Cerebellar cortex (tissue), 1 donor: ENCODE results near the gene ACOT11.
A peak's percentile ranks its signal among the peaks of the same experiment; 100 is the strongest.

Source experiments
- DNase-seq: peaks from one replicate; pipeline ENCODE4 v3.0.0-alpha.2; 2015; ENCODE audit warnings: low spot score

ACOT11 gene

DNA sequence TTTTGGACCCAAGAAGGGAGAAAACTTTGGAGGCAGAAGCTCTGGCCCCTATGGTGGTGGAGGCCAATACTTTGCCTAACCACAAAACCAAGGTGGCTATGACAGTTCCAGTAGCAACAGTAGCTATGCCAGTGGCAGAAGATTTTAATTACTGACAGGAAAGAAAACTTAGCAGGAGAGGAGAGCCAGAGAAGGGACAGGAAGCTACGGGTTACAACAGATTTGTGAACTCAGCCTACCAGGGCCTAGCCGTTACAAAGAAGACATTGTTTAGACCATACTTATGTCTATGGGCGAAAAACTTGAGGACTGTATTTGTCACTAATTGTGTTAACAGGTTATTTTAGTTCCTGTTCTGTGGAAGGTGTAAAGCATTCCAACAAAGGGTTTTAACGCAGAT lies 10.4 kb upstream of the ACOT11 start:
- DNase-seq, result no peak

DNA sequence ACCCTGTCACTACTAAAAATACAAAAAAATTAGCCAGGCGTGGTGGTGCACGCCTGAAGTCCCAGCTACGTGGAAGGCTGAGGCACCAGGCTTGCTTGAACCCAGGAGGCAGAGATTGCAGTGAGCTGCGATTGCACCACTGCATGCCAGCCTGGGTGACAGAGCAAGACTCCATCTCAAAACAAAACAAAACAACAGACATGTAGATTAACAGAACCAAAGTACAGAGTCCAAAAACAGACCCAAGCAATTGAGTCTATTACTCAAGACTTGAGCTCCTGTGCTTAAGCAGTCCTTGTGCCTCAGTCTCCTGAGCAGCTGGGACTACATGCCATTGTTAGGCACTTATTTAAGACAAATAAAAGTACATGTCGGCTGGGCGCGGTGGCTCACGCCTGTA lies 9.5 kb upstream of the ACOT11 start:
- no peak for DNase-seq

DNA sequence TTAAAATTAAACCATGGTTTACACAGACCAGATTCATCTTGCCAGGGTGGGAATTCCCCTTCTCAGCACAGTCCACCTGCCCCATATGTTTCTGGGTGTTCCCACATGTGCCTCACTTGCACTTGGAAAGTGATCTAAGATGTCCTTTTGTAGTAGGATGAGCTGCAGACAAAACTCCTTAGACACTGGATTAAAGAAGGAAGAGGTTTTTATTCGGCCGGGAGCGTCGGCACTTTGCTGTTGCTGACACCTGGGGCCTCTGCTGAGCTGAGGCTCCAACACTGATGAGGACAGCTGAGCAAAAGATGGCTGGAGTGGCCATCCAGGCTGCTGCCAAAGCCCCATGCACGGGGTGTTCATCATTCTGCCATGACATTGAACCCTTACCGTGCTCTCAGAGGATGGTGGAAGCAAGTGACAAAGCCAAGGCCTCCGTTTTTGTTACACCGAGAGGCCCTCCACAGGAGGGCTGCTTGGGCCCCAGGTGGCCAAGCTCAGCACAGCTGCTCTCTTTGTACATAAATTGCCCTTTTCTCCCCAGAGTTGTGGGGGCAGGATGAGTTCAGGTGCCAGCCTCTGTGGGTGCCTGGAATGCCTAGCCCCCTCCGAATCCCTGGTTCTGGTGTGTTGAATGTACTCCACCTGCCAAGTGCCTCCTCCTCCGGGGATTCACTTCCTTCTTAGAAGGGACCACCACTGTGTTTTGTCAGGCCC lies 7.3 kb upstream of the ACOT11 start:
- DNase-seq, result no peak

DNA sequence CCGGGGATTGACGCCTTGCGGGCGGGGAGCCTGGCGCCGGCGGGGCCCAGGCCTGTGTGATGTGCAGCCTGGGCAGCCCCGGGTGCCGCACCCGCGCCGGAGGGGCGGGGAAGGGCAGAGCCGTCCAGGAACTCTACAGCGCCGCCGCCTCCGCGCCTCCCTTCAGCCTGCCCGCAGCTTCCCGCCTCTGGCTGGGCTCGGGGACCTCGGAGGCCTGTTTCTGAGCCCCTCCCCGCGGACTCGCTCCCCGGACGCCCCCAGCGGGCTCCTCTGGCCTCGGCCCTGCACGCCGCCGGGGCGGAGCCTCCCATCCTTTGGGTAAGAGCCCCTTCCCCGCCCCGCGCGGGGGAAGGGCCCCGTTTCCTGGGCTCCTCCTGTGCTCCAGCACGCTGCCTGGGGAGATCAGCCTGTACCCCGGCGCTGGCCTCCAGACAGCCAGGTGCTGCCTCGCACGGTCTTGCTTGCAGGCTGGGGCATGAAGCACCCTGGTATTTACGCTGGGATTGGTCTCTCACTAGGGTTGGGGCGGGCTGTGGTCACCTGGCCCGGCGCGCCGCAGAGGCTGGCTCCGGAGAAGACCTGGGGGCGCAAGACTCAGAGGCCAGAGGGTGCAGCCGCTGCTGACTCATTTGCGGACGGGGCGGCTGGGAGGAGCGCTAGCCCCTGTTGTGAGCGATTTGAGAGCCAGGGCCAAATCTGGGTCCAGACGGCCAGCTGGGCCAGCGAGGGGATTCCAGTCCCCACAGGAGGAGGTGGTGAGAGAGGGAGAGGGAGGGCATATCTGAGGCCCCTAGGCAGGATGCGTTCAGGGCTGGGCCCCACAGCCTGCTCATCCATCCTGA lies 5.7 kb upstream of the ACOT11 start:
- DNase-seq, result peak; percentile 65

DNA sequence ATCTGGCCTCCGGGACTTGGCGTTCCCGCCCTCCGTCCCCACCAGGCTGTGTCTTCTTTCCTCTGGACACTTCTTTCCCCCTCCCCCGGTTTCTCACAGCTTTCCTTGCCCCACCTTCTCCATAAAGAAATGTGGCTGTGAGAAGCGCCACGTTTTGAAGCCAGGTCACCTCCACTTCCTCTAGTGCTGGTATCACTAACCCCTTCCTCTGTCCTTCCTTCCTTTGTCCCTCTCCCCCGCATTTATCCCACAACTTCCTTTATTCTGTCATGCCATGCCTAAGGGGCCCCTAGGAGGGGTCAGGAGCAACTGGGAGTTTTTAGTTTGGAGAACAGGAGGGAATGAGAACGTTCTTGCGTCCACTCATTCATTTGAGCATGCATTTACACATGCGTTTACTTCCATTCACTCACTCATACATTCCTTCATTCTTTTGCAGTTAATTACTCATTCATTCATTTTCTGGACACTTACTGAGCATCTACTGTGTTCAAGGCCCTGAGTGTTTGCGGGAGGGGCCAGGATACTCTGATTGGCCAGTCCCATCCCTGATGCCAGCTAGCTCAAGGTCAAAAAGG lies 5.0 kb upstream of the ACOT11 start:
- peak; percentile 38 for DNase-seq

DNA sequence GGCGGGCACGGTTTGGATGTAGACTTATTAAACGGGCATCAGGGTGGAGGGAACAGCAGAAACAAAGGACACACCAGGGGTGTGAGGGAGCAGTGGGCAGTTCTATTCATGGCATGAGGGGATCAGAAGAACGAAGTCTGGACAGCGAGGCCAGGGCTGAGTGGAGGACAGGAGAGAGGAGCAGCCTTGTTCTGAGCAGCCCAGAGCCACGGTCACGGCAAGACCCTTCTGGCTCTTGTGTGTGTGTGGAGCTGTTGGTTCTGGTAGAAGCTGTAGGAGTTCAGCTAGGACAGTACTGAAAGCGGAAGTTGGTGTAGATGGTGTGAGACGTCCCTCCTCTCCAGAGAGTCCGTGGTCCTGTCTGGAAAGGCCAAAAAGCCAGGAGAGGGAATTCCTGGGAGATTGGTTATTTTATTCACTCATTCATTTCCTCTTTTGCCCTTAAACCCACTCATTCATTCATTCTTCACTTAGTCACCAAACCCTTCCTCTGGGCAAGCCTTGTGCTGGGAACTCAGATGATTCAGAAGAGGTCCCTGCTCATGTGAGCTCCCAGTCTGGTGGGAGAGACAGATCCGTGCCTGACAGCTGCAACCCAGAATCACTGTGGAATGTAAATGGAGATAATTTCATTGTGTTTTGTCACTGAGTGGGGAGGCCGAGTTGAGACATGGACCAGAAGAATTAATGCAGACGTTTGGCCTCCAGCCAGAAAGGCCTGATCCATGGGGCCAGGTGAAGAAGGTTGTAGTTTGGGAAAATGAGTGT lies 4.1 kb upstream of the ACOT11 start:
- peak; percentile 34 for DNase-seq

DNA sequence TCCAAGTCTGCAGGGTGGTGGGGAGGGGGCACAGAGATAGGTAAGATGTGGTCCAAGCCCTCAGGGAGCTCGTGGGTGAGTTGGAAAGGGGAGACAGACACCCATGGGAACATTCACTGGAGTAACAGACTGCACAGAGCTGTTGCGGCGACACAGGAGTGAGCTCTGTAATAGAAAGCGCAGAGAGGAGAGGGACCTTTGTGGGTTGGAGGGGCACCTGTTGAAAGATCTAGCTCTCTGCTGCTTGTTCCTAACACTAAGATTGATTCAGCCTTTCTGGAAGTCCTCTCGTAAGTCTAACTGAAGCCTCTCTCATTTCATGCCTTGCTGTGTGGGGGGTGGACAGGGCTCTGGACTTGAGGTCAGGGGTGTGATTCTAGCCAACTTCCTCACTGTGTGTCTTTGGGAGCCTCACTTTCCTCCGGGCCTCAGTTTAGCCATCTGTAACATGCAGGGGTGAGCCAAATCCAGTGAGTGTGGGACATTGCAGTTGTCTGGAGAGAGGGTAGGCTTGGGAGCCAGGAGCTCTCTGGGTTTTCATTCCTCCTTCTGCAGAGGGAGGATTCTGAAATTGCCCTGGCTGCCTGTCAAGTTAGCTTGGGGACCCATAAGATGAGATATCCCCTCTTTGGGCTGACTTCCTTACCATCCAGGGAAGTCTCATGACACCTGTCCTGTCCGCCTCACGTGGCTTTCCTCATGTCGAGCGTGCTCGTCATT lies 2.0 kb upstream of the ACOT11 start:
- no peak for DNase-seq

DNA sequence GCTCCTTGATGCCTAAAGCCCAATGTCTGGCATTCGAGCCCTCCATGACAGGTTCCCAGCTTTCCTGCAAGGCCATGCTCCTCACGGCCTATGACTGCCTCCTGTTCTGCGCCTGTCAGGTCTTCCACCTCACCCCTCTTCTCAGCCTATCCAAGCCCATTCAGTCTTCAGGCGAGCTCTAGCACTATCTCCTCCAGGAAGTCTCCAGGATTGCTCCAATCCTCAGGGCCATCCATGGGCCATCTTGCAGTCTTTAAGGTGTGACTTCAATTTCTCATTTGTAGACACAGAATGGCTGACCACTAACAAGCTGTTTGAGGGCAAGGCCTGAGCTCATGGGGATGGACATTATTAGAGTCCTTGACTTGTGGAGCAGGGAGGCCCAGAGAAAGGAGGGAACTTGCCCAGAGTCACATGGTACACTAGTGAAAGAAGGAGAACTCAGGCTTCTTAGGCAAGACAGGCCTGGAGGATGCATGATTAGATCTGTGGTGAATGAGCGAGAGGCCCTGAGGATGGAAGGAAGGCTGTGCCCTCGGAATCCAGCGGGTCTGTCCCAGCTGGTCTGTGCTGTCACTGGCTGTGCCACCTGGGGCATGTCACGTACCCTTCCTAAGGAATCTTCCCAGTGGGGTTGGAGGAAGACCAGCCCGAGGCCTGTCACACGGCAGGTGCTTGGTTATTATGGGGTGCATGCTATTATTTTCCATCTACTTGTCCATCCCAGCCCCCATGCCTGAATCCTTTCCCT lies 1.2 kb upstream of the ACOT11 start:
- DNase-seq, result no peak

DNA sequence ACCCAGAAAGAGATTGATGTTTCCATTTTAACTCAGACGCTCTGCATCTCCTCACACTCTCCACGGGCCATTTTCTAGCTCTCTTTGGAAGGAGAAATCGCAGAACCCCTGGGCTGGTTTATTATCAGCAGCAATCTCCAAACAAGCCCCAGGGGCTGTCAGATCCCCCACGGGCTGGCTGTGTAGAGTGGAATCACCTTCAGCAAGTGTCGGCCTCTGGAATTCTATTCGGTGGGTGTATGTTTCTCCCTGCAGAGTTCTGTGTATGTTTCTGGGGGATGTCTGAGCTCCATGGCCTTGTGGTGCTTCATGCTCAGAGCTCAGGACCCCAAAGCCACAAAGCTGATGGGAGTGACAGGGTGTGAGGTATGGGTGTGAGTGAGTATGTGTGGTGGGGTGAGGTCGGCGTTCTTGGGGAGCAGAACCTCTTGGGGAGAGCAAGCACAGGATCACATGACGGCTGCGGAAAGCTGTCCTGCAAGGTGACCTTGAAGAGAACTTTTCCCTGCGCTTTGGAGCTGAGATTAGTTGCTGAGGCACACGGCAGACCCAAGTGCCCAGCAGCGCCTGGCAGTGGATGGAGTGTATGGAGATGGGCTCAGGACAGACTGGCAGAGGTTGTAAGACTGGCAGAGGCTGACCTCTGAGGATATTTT lies 489 bp downstream of the ACOT11 start:
- DNase-seq, result no peak

DNA sequence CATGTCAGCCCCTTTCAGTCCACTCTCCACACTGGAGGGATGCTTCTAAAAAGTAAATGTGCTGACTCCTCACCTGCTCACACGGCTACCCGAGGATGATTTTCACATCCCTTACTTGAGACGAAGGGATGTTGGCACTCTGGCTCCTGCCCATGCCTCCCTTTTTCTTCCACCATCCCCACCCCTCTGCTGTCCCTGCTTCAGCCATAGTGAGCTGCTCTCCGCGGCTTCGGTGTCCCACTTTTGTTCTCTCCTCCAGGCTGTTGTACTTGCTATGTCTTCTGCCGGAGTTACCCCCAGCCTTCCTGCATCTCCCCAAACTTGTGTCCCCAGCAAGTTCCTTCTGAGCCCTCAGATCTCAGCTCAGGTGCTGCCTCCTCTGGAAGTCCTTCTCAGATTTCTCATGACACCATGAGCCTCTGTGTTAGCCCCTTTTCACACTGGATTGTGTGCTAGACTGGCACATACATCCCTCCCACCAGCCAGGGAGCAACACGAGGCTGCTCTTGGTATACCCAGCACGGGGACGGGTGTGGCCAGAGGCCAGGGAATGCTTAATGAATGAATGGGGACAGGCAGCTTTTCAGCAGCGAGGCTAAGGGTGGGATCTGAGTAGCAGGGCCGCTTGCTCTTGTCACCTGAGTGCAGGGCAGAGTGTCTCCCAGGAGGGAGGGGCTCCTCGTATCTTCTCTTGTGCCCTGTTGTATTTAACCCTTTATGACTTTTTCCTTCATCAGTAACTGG lies 1.3 kb downstream of the ACOT11 start:
- DNase-seq, result no peak

DNA sequence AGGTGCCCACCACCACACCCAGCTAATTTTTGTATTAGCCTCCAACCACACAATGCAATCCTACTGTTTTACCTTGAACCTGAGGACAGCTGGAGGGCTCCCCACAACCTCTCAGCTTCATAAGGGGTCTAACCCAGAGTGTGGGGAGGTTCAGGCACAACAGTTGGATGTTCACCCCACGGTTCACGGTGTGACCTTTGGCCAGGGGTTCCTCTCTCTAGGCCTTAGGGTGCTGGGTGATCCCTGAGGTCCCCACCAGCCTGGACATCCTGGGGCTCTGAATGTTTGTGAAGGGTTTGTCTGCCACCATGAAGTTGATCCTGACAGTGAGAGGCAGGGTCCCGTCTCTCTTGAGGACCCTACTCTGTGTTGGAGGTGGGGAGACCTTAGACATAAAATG lies 3.9 kb downstream of the ACOT11 start:
- no peak for DNase-seq

DNA sequence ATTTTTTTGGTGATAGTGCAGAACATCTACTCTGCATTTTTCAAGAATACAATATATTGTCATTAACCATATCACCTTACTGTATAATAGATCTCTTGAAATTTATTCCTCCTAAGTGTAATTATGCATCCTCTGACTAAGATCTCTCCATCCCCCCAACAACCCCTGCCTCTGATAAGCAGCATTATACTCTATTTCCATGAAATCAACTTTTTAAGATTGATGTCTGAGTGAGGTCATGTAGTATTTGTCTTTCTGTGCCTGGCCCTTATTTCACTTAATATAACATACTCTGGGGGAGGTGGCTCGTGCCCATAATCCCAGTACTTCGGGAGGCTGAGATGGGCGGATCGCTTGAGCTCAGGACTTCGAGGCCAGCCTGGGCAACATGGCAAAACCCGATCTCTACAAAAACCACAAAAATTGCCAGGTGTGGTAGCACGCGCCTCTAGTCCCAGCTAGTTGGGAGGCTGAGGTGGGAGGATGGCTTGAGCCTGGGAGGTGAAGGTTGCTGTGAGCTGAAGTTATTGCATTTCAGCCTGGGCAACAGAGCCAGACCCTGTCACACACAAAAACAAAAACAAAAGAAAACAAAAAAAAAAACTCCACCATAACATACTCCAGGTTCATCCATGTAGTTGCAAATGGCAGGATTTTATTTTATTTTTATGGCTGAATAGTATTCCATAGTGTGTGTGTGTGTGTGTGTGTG lies 5.7 kb downstream of the ACOT11 start:
- no peak for DNase-seq

DNA sequence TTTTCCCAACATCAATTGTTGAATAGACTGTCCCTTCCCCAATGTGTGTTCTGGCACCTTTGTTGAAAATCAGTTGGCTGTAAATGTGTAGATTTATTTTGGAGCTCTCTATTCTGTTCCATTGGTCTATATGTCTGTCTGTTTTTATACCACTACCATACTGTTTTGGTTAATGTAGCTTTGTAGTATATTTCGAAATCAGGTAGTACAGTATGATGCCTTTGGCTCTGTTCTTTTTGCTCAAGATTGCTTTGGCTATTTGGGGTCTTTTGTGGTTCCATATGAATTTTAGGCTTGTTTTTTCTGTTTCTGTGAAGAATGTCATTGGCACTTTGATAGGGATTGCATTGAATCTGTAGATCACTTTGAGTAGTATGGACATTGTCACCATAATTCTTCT lies 8.1 kb downstream of the ACOT11 start:
- no peak for DNase-seq

DNA sequence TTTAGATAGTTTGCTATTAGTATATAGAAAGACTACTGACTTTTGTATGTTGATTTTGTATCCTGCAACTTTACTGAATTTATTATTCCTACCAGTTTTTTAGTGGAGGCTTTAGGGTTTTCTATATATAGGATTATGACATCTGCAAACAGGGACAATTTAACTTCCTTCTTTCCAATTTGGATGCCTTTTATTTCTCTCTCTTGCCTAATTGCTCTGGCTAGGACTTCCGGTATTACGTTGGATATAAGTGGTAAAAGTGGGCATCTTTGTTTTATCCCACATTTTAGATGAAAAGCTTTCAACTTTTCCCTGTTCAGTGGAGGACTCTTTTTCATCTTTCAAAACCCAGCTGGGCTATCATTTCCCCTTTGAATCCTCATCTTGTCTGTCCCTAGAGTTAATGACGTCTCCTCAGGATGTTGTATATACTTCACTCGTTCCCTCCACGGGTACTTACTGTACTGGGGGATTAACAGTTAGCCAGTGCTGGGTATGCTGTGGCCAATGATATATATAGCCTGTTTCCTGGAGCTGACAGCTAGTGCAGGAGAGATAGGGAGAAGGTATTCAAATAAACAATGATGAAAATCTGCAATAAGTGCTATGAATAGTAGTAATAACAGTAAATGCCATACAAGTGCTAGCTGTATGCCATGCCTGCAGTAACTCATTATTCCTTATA lies 9.8 kb downstream of the ACOT11 start:
- no peak for DNase-seq

DNA sequence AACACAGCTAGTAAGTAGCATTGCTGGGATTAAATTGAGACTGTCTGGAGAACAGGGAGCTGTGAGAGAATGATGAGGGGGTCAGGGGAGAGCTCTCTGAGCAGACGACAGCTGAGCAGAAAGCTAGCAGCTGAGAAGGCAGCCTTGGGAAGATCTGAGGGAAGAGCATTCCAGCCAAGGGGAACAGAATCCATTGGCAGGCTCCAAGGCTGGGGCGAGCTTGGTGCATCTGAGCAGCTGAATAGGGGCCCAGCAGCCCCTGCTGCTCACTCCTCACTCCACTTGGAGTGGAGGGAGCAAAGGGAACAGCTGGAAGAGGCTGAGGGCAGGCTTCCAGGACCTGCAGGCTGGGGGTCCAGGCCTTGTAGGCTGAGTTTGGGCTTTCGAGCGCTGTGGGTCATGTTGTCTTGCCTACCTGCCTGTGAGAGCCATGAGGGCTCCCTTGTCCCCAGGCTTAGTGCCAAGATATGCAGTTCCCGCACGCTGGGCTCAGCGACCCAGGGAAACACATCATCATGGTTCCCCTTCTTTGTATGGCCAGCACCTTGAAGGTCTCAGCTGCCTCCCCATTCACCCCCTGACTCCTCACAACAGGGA lies 10.5 kb downstream of the ACOT11 start:
- no peak for DNase-seq

DNA sequence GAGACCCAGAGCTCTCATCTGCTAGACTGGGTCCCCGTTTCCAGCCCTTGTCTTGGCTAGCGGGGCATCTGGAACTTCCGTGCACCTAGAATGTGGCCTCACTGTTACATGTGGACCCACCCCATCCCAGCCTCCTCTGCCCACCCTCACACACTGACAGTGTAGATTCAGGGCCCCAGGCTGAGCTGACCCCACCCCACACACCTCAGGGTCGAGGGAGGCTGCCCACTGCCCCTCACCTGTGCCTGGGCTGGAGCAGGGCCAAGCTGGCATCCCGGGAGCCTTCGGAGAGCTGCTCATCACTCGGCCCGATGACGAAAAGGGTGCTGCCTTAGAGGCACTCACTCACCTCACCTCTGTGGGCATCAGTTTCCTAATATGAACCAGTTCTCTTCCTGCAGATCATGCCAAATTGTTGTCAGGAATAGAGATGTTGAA lies 11.1 kb downstream of the ACOT11 start:
- no peak for DNase-seq

DNA sequence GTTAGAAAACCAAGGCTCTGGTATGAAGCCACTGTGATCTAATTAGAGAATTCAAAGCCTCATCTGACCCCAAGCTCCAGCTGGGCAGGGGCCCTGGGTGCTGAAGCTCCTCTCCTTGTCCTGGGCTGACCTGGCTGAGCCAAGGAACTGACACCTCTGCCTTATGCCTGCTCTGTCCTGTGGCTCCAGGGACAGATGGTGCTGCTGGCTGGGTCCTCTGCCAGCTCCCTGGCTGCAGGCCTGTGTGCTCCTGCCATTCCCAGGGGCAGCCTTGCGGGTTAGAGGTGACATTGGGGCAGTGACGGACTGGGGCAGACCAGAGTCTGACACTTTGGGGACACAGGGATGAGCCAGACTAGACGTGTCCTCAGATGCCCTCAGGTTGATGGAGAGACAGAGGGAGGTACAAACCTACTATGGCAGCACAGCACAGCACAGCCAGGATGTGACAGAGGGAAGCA lies 11.8 kb downstream of the ACOT11 start:
- peak; percentile 65 for DNase-seq
